Measurements from ENCODE around the gene PTPRU. TPM values are rescaled to one million over a fixed set of nuclear protein-coding genes. Genes with fewer than 3 reads are reported as not detected.
A peak's percentile ranks its signal among the peaks of the same experiment; 100 is the strongest.

Gene PTPRU
- total RNA-seq, 1 experiment from 2014 or later = 0.72 TPM

DNA sequence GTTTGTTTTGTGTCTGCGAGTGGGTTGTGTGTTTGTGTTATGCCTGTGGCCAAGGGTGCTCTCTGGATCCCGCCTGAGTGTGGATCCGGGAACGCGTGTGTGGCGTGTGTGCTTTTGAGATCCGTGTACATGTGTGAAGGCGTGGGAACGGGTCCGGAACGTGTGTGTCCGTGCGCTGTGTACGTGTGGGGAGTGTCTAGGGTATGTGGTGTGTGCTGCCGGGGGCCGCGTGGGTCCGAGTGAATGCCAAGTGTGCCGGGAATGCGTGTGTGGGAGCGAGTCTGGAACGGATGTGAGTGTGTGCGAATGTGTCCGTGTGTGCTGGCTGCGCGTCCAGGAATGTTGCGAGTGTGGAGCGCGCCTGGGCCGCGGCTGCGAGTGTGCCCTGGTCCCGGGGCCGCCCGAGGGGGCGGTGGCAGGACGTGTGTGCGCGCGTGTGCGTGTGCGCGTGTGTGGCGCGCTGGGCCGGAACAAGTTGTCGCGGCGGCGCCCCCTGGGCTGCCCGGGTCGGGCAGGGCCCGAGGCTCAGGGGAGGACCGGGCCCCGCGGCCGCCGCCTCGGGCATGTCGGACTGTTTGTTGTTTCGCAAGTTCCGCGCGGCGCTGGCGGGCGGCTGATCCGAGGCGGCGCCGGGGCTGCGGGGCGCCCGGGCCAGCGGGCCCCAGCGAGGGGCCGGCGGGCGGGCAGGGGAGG, 953 bp downstream of the PTPRU start:
- H3K27me3 ChIP-seq (ENCODE audit: control insufficient read depth, insufficient read depth, low read length) = peaks cover 6% of the 10 kb centered on the region
- no TSS peak for BruUV-seq (replicated peaks)
- H3K4me1 ChIP-seq (ENCODE audit: control insufficient read depth, insufficient read depth, low read length) = peaks cover 6% of the 10 kb centered on the region
- in situ Hi-C loops (cut with HindIII; ENCODE audit: low pct_unique_long_range_greater_than_20kb, low sequenced_read_pairs) = no loop called here
- DNase-seq (ENCODE audit: low read depth, low spot score) (no peak), ATAC-seq (peak; percentile 33)
- no peaks in the 10 kb centered on the region; the same call in 1 of the 2 replicates for H3K36me3 ChIP-seq (ENCODE audit: control insufficient read depth, insufficient read depth, low read length)
- TF ChIP-seq SIN3A (IDR thresholded peaks at IDR 0.05; ENCODE audit: borderline replicate concordance, insufficient read depth, low read depth, low read length) = no peak
- peak; percentile 27; the same call in 1 of the 2 replicates for TF ChIP-seq TCF7L2 (IDR thresholded peaks at IDR 0.05; ENCODE audit: low read depth, low read length)
- TF ChIP-seq POLR2AphosphoS5 (IDR thresholded peaks at IDR 0.05; ENCODE audit: low read depth, low read length) = no peak
- TF ChIP-seq, protein P1, sequence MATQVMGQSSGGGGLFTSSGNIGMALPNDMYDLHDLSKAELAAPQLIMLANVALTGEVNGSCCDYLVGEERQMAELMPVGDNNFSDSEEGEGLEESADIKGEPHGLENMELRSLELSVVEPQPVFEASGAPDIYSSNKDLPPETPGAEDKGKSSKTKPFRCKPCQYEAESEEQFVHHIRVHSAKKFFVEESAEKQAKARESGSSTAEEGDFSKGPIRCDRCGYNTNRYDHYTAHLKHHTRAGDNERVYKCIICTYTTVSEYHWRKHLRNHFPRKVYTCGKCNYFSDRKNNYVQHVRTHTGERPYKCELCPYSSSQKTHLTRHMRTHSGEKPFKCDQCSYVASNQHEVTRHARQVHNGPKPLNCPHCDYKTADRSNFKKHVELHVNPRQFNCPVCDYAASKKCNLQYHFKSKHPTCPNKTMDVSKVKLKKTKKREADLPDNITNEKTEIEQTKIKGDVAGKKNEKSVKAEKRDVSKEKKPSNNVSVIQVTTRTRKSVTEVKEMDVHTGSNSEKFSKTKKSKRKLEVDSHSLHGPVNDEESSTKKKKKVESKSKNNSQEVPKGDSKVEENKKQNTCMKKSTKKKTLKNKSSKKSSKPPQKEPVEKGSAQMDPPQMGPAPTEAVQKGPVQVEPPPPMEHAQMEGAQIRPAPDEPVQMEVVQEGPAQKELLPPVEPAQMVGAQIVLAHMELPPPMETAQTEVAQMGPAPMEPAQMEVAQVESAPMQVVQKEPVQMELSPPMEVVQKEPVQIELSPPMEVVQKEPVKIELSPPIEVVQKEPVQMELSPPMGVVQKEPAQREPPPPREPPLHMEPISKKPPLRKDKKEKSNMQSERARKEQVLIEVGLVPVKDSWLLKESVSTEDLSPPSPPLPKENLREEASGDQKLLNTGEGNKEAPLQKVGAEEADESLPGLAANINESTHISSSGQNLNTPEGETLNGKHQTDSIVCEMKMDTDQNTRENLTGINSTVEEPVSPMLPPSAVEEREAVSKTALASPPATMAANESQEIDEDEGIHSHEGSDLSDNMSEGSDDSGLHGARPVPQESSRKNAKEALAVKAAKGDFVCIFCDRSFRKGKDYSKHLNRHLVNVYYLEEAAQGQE (IDR thresholded peaks at IDR 0.05; ENCODE audit: insufficient read depth in 1 of 2, low read depth in 2 of 2, low read length in 1 of 2) = no peak
- TF ChIP-seq, protein P2, sequence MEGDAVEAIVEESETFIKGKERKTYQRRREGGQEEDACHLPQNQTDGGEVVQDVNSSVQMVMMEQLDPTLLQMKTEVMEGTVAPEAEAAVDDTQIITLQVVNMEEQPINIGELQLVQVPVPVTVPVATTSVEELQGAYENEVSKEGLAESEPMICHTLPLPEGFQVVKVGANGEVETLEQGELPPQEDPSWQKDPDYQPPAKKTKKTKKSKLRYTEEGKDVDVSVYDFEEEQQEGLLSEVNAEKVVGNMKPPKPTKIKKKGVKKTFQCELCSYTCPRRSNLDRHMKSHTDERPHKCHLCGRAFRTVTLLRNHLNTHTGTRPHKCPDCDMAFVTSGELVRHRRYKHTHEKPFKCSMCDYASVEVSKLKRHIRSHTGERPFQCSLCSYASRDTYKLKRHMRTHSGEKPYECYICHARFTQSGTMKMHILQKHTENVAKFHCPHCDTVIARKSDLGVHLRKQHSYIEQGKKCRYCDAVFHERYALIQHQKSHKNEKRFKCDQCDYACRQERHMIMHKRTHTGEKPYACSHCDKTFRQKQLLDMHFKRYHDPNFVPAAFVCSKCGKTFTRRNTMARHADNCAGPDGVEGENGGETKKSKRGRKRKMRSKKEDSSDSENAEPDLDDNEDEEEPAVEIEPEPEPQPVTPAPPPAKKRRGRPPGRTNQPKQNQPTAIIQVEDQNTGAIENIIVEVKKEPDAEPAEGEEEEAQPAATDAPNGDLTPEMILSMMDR (IDR thresholded peaks at IDR 0.05) = peak; percentile 6; the same call in 1 of the 2 replicates
- POLR2A ChIA-PET = no interaction called here
- intact Hi-C loops (cut with micrococcal nuclease; ENCODE audit: unreplicated experiment) = loop anchor here (5.0 to 10.0 kb wide), 2 partner anchors 468 to 1470 kb away; no protein-coding TSS in a partner anchor
- H3K9me3 ChIP-seq (ENCODE audit: control insufficient read depth, insufficient read depth, low read depth, low read length) = no peaks in the 10 kb centered on the region
- H3K27ac ChIP-seq (ENCODE audit: low read length) = no peak overlapping the region
- CTCF ChIA-PET = interaction anchor here (0.6 kb wide), 1 partner anchor 562 kb away, joined by 3 read pairs; no protein-coding TSS in a partner anchor
- peak overlapping the region; percentile 27 to 54 for H3K4me3 ChIP-seq (ENCODE audit: low read depth in 2 of 2, low read length in 2 of 2)

DNA sequence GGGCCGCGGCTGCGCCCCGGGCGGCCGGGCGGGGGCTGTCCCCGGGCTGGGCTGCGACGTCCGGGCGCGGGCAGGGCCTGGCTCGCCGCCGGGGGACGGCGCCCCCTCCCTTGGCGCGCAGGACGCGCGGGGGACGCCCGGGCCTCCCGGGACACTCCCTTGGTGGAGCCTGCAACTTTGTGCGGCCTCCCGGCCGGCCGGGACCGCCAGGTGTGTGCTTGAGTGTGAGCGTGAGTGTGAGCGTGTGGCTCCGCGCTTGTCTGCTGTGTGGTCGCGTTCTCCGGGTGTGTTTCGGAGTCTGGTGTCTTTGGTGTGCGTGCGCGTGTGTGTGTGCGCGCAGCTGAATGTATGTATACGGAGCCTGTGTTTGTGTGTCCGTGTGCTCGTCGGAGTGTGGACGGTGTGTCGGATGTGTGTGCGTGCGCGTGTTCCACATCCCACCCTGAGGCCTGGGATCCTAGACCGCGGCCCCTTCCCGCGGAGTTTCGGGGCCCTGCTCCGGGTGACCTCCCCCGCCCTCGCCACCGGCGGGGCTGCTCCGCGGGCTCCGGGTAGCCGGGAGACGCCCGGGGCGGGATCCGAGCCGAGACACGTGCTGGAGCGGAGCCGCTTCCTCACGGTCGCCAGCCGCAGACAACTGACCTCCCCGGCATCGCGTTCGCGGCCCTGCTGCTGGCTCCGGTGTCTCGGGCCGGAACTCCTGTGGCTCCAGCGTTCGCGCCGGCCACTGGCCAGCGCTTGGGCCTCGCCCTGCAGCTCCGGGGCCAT, 1.7 kb downstream of the PTPRU start:
- peaks cover 6% of the 10 kb centered on the region for H3K4me1 ChIP-seq (ENCODE audit: control insufficient read depth, insufficient read depth, low read length)
- CTCF ChIA-PET = no interaction called here
- intact Hi-C loops (cut with micrococcal nuclease; ENCODE audit: unreplicated experiment) (loop anchor here (5.0 to 10.0 kb wide), 2 partner anchors 467 to 1469 kb away; no protein-coding TSS in a partner anchor), in situ Hi-C loops (cut with HindIII; ENCODE audit: low pct_unique_long_range_greater_than_20kb, low sequenced_read_pairs) (no loop called here)
- H3K4me3 ChIP-seq (ENCODE audit: low read depth in 2 of 2, low read length in 2 of 2) = peak overlapping the region in 1 of 2 experiments; percentile 18; a peak in 2 of 4 replicates
- H3K36me3 ChIP-seq (ENCODE audit: control insufficient read depth, insufficient read depth, low read length) = no peaks in the 10 kb centered on the region; the same call in 1 of the 2 replicates
- ATAC-seq = peak; percentile 20
- no peaks in the 10 kb centered on the region for H3K9me3 ChIP-seq (ENCODE audit: control insufficient read depth, insufficient read depth, low read depth, low read length)
- H3K27me3 ChIP-seq (ENCODE audit: control insufficient read depth, insufficient read depth, low read length) = peaks cover 6% of the 10 kb centered on the region
- TF ChIP-seq, protein P2 (IDR thresholded peaks at IDR 0.05) = no peak
- TF ChIP-seq TCF7L2 (IDR thresholded peaks at IDR 0.05; ENCODE audit: low read depth, low read length) (no peak), SIN3A (IDR thresholded peaks at IDR 0.05; ENCODE audit: borderline replicate concordance, insufficient read depth, low read depth, low read length) (no peak)
- TF ChIP-seq, protein P1 (IDR thresholded peaks at IDR 0.05; ENCODE audit: insufficient read depth in 1 of 2, low read depth in 2 of 2, low read length in 1 of 2) = no peak
- POLR2A ChIA-PET = no interaction called here
- no peak overlapping the region for H3K27ac ChIP-seq (ENCODE audit: low read length)
- no peak for DNase-seq (ENCODE audit: low read depth, low spot score)
- BruUV-seq (replicated peaks) = no TSS peak
